22Rv1 (cell line): ENCODE results near the gene SUN2.
A peak's percentile ranks its signal among the peaks of the same experiment; 100 is the strongest.

Experiments
- H3K27ac ChIP-seq: fragments of 450-650 bp; 2 replicates; pipeline ENCODE4 v1.5.1; 2017
- ZFX ChIP-seq: fragments of 450-650 bp; IDR thresholded peaks from 2 replicates; pipeline ENCODE4 v1.6.1; 2017; ENCODE audit warnings: antibody characterized with exemption, borderline replicate concordance
- TF ChIP-seq, protein P1 (sequence below): fragments of 450-650 bp; IDR thresholded peaks from 2 replicates; pipeline ENCODE4 v1.5.1; 2017; ENCODE audit warnings: mild to moderate bottlenecking

The SUN2 gene

DNA sequence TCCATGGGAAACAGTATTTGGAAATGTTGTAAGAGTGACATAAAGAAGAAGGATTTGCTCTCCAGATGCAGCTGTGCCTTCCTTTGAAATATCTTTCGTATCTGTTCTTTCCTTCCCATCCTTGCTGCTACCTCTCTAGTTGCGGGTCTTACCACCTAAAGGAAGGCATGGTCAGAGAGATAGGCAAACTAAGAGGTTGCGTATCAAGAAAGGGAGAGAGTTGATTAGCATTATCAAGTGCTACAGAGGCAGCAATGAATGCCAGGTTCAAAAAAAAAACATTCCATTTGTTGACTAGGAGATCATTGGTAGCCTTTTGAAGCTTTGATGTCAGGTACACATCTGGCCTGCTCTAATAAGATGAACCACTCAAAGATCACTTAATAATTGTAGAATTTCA, 45.4 kb downstream of the SUN2 start:
- TF ChIP-seq, protein P1, sequence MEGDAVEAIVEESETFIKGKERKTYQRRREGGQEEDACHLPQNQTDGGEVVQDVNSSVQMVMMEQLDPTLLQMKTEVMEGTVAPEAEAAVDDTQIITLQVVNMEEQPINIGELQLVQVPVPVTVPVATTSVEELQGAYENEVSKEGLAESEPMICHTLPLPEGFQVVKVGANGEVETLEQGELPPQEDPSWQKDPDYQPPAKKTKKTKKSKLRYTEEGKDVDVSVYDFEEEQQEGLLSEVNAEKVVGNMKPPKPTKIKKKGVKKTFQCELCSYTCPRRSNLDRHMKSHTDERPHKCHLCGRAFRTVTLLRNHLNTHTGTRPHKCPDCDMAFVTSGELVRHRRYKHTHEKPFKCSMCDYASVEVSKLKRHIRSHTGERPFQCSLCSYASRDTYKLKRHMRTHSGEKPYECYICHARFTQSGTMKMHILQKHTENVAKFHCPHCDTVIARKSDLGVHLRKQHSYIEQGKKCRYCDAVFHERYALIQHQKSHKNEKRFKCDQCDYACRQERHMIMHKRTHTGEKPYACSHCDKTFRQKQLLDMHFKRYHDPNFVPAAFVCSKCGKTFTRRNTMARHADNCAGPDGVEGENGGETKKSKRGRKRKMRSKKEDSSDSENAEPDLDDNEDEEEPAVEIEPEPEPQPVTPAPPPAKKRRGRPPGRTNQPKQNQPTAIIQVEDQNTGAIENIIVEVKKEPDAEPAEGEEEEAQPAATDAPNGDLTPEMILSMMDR, result no peak
- TF ChIP-seq ZFX, result no peak
- H3K27ac ChIP-seq, result no peak overlapping the region

DNA sequence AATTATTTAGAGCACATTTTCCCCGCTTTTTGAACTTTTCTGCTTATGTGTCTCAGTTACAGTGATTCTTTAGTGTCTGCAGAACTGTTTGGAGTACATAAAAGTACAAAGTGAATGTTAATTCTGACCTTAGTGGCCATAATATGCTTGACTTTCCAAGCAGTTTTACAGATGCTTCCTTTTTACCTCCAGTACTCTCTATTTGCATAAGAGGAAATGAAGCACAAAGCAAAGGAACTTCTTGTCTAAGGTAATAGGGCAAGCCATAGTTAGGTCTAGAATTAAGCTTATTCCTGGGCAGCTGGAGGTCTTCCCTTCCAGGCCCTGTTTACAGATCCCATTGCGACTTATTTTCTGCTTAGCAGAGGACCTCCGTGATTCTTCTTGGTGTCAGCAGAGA, 46.5 kb downstream of the SUN2 start:
- H3K27ac ChIP-seq, result no peak overlapping the region
- TF ChIP-seq, protein P1, result no peak
- no peak for TF ChIP-seq ZFX

- TF ChIP-seq ZFX, result no peak
- TF ChIP-seq, protein P1, result no peak
- no peak overlapping the region; the same call in 1 of the 2 replicates for H3K27ac ChIP-seq
Measured at GRCh38 chr22:38707984-38708383, 47.8 kb downstream of the SUN2 start.

DNA sequence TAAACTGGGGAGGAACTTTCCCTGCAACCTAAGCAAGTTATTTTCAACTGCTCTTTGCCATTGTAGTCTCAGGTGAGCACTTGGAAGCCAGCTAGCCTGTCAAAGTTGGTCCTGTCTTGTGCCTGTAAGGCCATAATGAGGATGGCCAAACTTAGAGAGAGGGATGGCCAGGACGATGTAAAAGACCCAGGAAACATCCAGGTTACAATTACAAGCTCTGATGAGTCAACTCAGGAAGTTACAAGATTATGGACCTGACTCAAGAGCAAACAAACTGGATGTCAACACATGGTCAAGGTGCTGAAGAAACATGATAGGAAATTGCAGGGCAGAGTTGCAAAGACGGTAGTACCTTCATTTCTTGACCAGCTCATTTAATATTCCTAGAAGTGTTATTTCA, 48.5 kb downstream of the SUN2 start:
- H3K27ac ChIP-seq, result peak overlapping the region; percentile 91
- no peak for TF ChIP-seq ZFX
- TF ChIP-seq, protein P1, result no peak

- H3K27ac ChIP-seq, result peak overlapping the region; percentile 91
- TF ChIP-seq, protein P1, result no peak
- no peak for TF ChIP-seq ZFX
Measured at GRCh38 chr22:38706901-38707195, 49.0 kb downstream of the SUN2 start.

GRCh38 chr22:38706101-38706900, 49.5 kb downstream of the SUN2 start:
- H3K27ac ChIP-seq, result peak overlapping the region; percentile 91
- TF ChIP-seq, protein P1, result no peak
- no peak for TF ChIP-seq ZFX

DNA sequence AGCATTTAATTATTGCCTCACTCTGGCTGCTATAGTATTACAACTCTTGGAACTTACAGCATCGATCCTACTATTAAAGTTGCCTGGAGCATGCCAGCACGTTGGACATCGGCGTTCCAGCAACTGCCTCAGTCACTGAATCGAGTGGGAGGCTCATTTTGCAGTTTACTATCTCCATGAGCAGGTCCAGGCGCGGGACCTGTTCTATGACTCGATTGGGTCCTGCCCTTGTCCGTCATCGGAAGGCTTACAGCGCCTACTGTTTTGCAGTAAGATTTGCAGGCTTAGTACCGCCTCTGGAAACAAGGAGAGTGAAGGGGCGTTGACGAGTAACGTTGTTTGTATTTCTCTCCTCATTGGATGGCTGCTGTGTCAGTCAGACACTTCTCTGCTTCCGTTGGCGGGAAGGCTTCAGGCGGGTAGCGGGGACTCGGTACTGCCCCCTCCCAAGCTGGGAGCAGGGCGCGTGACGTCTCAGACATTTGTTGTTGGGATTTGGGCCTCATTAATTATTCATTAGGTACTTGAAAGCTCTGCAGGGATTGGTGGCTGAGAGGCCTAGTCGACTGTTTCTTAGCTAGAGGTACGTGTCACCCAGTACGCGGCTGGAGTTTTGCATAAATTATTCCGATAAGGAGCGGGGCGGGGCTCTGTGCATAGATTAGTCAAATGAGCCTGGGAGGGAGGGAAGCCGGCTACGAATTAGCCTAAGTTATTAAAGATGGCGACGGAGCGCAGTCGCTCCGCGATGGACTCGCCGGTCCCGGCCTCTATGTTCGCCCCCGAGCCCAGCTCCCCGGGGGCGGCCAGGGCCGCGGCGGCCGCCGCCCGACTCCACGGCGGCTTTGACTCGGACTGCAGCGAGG, 50.3 kb downstream of the SUN2 start, which contains the start of gene GTPBP1:
Gene GTPBP1, plus strand, starts transcription at position 710 of the 866 bp plus-strand sequence. Its CDS starts 12 bp downstream, at position 722.
- TF ChIP-seq, protein P1, result no peak
- no peak for TF ChIP-seq ZFX

More for the DNA sequence above, 50.3 kb downstream of the SUN2 start, which contains the start of gene GTPBP1:
- peak within 1 kb of the TSS; percentile 91 for H3K27ac ChIP-seq
